Measurements from ENCODE around the gene MAPK8. TPM values are rescaled to one million over a fixed set of nuclear protein-coding genes. Genes with fewer than 3 reads are reported as not detected.

MAPK8 gene
- total RNA-seq, 1 donor from 2014 or later = 47.4 TPM

DNA sequence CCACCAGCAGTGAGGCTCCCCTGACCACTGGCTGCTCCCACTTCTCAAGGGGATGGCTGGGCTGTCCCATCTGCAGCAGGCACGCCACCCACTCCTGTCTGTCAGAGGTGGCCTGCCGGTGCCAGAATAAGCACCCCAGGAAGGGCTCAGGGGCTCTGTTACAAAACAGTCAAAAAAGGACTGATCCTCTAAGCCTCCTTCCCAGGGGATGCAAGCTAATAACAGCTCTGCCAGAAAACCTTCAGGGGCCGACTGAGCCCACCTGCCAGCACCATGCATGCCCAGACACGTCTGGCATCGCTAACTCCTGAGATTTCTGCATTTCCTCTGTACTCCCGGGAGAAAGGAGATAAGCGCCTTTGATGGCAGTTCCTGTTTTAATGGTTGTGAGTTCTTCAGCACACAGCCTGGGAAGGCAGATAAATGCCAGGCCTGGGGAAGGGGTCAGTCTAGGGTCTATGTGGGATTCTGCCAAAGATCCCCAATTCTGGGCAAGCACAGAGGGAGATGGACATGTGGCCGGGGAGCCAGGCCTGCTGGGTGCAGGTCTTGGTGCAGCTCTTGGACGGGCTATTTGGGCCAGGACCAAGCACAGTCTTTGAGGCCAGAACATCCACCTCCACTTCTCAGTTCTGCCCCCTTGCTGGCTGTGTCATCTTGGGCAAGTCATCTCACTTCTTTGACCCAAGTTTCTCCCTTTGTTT, 170.0 kb downstream of the MAPK8 start:
- Histone ChIP-seq H3K4me3 (ENCODE audit: insufficient read depth, low read depth, low read length) (no peak overlapping the region), H3K27ac (ENCODE audit: low read depth, low read length) (no peak overlapping the region), H4K20me1 (ENCODE audit: insufficient read depth, low read length) (peaks cover 29% of the 10 kb centered on the region), H3K9me3 (ENCODE audit: insufficient read depth, low read depth, low read length) (no peaks in the 10 kb centered on the region), H3K4me2 (ENCODE audit: low read length) (no peak overlapping the region), H3K27me3 (ENCODE audit: insufficient read depth, low read length) (no peaks in the 10 kb centered on the region), H3K4me1 (ENCODE audit: insufficient read depth, low read length) (peaks cover 2% of the 10 kb centered on the region), H3K79me2 (ENCODE audit: insufficient read depth, low read length) (peaks cover 12% of the 10 kb centered on the region), H3K9ac (ENCODE audit: low read length) (no peak overlapping the region), H3K36me3 (ENCODE audit: insufficient read depth, low read length) (no peaks in the 10 kb centered on the region), H2AFZ (ENCODE audit: low read depth, low read length) (no peak overlapping the region)
- no peaks in the 10 kb centered on the region for H3K9me3 Mint-ChIP-seq (ENCODE audit: unreplicated experiment)
- peaks cover 3% of the 10 kb centered on the region for H3K4me1 Mint-ChIP-seq (ENCODE audit: low read depth, unreplicated experiment)
- FAIRE-seq (no peak), DNase-seq (ENCODE audit: low read depth) (no peak)
- no peaks in the 10 kb centered on the region for H3K36me3 Mint-ChIP-seq (ENCODE audit: low read depth, unreplicated experiment)
- no peak overlapping the region for H3K27ac Mint-ChIP-seq (ENCODE audit: unreplicated experiment)
- no peak overlapping the region for H3K4me3 Mint-ChIP-seq (ENCODE audit: unreplicated experiment)
- TF ChIP-seq EZH2 (IDR thresholded peaks at IDR 0.05; ENCODE audit: insufficient read depth, low read length) = no peak
- TF ChIP-seq, protein P1, sequence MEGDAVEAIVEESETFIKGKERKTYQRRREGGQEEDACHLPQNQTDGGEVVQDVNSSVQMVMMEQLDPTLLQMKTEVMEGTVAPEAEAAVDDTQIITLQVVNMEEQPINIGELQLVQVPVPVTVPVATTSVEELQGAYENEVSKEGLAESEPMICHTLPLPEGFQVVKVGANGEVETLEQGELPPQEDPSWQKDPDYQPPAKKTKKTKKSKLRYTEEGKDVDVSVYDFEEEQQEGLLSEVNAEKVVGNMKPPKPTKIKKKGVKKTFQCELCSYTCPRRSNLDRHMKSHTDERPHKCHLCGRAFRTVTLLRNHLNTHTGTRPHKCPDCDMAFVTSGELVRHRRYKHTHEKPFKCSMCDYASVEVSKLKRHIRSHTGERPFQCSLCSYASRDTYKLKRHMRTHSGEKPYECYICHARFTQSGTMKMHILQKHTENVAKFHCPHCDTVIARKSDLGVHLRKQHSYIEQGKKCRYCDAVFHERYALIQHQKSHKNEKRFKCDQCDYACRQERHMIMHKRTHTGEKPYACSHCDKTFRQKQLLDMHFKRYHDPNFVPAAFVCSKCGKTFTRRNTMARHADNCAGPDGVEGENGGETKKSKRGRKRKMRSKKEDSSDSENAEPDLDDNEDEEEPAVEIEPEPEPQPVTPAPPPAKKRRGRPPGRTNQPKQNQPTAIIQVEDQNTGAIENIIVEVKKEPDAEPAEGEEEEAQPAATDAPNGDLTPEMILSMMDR (IDR thresholded peaks at IDR 0.05; ENCODE audit: insufficient read depth, low read depth, low read length) = no peak
- H3K27me3 Mint-ChIP-seq (ENCODE audit: low read depth, unreplicated experiment) = peaks cover 11% of the 10 kb centered on the region

DNA sequence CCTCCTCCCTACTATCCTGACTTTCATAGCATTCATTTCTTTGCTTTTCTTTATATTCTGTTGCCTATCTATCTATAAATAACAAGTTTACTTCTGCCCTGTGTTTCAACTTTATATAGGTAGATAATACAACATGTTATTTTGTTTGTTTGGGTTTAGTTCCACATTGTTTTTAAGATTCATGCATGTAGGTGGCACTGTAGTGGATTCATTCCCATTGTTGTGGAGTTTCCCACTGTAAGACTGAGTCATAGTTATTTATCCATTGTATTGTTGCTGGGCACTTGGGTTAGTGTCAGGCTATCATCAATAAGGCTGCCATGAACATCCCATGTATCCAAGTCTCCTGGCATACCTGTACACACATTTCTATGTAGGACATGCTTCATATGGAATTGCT, 170.7 kb downstream of the MAPK8 start:
- Mint-ChIP-seq H3K9me3 (ENCODE audit: unreplicated experiment) (no peaks in the 10 kb centered on the region), H3K4me1 (ENCODE audit: low read depth, unreplicated experiment) (no peaks in the 10 kb centered on the region), H3K27ac (ENCODE audit: unreplicated experiment) (no peak overlapping the region), H3K4me3 (ENCODE audit: unreplicated experiment) (no peak overlapping the region), H3K36me3 (ENCODE audit: low read depth, unreplicated experiment) (no peaks in the 10 kb centered on the region), H3K27me3 (ENCODE audit: low read depth, unreplicated experiment) (peaks cover 11% of the 10 kb centered on the region)
- TF ChIP-seq, protein P1 (IDR thresholded peaks at IDR 0.05; ENCODE audit: insufficient read depth, low read depth, low read length) = no peak
- no peak for TF ChIP-seq EZH2 (IDR thresholded peaks at IDR 0.05; ENCODE audit: insufficient read depth, low read length)
- Histone ChIP-seq H3K4me2 (ENCODE audit: low read length) (no peak overlapping the region), H3K27ac (ENCODE audit: low read depth, low read length) (no peak overlapping the region), H3K79me2 (ENCODE audit: insufficient read depth, low read length) (peaks cover 10% of the 10 kb centered on the region), H3K9ac (ENCODE audit: low read length) (no peak overlapping the region), H3K4me1 (ENCODE audit: insufficient read depth, low read length) (no peaks in the 10 kb centered on the region), H3K36me3 (ENCODE audit: insufficient read depth, low read length) (no peaks in the 10 kb centered on the region), H2AFZ (ENCODE audit: low read depth, low read length) (no peak overlapping the region), H3K9me3 (ENCODE audit: insufficient read depth, low read depth, low read length) (no peaks in the 10 kb centered on the region), H3K27me3 (ENCODE audit: insufficient read depth, low read length) (no peaks in the 10 kb centered on the region), H3K4me3 (ENCODE audit: insufficient read depth, low read depth, low read length) (no peak overlapping the region), H4K20me1 (ENCODE audit: insufficient read depth, low read length) (peaks cover 24% of the 10 kb centered on the region)
- DNase-seq (ENCODE audit: low read depth) = no peak
- no peak for FAIRE-seq

- H3K4me1 ChIP-seq (ENCODE audit: insufficient read depth, low read length) = no peaks in the 10 kb centered on the region
- no peak overlapping the region for H3K4me2 ChIP-seq (ENCODE audit: low read length)
- no peak for FAIRE-seq
- no peaks in the 10 kb centered on the region for H3K27me3 ChIP-seq (ENCODE audit: insufficient read depth, low read length)
- no peaks in the 10 kb centered on the region for H3K36me3 Mint-ChIP-seq (ENCODE audit: low read depth, unreplicated experiment)
- peaks cover 11% of the 10 kb centered on the region for H3K27me3 Mint-ChIP-seq (ENCODE audit: low read depth, unreplicated experiment)
- no peak overlapping the region for H3K27ac ChIP-seq (ENCODE audit: low read depth, low read length)
- H4K20me1 ChIP-seq (ENCODE audit: insufficient read depth, low read length) = peaks cover 24% of the 10 kb centered on the region
- no peaks in the 10 kb centered on the region for H3K36me3 ChIP-seq (ENCODE audit: insufficient read depth, low read length)
- H3K9me3 ChIP-seq (ENCODE audit: insufficient read depth, low read depth, low read length) = no peaks in the 10 kb centered on the region
- peaks cover 10% of the 10 kb centered on the region for H3K79me2 ChIP-seq (ENCODE audit: insufficient read depth, low read length)
- H3K4me1 Mint-ChIP-seq (ENCODE audit: low read depth, unreplicated experiment) = no peaks in the 10 kb centered on the region
- TF ChIP-seq, protein P1 (IDR thresholded peaks at IDR 0.05; ENCODE audit: insufficient read depth, low read depth, low read length) = no peak
- no peak for TF ChIP-seq EZH2 (IDR thresholded peaks at IDR 0.05; ENCODE audit: insufficient read depth, low read length)
- no peak overlapping the region for H3K4me3 ChIP-seq (ENCODE audit: insufficient read depth, low read depth, low read length)
- no peak overlapping the region for H3K27ac Mint-ChIP-seq (ENCODE audit: unreplicated experiment)
- no peak overlapping the region for H2AFZ ChIP-seq (ENCODE audit: low read depth, low read length)
- H3K9me3 Mint-ChIP-seq (ENCODE audit: unreplicated experiment) = no peaks in the 10 kb centered on the region
- H3K9ac ChIP-seq (ENCODE audit: low read length) = no peak overlapping the region
- H3K4me3 Mint-ChIP-seq (ENCODE audit: unreplicated experiment) = no peak overlapping the region
- DNase-seq (ENCODE audit: low read depth) = no peak
These were observed 171.1 kb downstream of the MAPK8 start for GRCh38 chr10:48477616-48478015.
